Stimulated activated CD4-positive, alpha-beta T cell treated with anti-CD3 and anti-CD28 coated beads, Interleukin-4, amount 100 ng/mL, for 24 hours (primary cell): ENCODE results near the gene ACSBG1.

Experiments used
- DNase-seq: peaks from one replicate; pipeline ENCODE4 v3.0.0-alpha.2; 2020

ACSBG1 gene

DNA sequence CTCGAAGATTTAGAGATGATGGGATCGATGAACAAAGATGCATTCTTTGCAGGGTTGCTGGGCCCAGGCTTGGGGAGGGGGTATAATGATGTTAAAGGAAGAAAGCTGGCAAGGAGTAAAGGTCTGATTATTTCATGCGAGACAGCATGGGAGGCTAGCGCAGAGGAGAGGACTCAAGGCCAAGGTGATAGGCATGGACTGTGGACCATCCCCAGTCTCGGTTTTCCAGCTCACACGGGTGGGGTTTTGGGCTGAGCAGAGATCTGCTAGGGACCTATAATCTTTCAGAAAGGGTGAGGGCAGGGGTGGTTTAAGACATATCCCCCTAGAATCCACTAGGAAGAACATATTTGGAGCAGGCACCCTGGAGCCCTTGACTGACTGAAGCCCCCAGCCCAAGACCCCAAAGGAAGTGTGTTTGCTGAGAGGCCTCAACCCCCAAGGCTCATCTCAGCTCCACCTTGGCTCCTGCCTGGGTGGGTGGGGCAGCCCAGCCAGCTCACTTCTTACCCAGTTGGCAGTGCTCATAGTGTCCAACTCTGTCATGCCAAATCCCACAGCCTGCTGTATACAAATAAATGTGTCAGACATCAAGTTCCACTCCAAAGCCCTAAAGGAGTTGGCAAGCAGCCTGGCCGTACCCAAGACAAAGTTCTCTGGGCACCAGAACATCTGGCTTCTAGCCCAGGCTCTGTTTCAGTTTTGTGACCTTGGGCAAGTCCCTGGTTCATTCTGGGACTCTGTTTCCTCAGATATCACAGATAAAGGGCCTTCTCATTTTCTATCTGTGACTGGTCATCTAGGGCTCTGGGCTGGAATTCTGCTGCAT, 17.9 kb downstream of the ACSBG1 start:
- no peak for DNase-seq

DNA sequence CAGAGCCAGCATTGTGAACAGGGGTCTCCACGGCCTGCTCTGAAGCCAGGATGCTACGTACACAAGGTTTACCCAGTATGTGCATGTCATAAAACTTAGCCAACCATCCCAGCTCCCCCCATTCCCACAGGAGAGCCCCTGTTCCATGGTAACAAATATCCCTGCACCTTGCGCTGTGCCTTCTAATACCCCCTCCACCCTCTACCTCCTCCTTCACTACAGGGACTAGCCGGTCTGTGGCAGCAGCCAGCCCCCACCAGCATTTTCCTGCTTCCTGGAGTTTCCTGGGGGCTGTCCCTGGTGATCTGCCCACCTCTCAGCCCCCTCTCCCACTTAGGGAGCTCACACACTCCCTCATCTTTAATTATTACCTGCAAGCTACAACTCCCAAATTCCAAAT, 20.4 kb downstream of the ACSBG1 start:
- DNase-seq = no peak

- DNase-seq = no peak
Measured at GRCh38 chr15:78213425-78213750, 21.0 kb downstream of the ACSBG1 start.

GRCh38 chr15:78212546-78213424, 21.6 kb downstream of the ACSBG1 start:
- DNase-seq = no peak

DNA sequence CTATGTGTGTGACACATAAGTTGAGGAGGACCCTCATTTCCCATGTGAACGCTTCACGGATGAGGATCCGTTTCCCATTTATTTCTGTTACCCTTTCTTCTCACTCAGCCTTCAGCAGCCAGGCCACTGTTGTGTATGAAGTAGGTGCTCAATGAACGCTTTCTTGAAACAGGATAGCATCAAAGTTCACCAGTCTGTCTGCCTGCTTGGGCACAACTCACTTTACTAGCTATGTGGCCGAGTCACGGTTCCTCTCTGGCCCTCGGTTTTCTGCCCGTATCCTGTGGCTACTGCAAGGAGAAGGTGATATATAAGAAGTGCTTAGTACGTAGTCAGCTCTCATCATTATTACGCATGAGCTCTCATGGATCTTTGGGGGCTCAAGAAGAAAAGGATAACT, 22.4 kb downstream of the ACSBG1 start:
- DNase-seq = no peak

DNA sequence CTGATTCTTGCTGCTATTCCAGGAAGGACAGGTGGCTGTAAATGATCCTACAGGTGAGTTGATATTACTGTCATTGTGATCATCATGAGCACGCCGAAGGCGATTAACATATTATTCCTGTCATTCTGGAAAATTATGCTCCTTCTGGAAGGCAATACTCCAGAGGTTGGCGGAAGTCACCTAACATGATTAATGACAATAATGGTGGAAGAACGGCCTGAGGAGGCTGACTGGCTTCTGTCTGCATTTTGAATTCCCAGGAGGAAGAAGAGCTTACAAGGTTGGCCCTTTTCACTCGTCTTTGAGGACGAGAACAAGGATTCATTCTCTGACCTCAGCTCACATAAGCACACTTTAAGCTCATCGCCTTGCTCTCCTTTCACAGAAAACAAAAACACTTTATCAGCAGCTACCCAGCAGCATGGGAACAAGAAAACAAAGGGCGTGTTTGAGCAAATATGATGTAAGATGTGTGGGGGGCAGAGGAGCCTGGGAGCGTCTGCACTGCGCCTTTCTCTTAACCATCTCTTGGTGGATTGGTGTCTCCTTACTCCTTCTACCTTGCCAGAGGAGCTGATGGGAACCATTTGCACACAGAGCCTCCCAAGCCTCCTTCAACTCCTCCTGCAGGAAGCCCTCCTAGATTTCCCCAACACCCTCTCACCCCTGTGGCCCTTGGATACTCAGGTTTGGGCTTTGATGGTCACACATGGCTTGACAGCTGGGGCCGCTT, 23.0 kb downstream of the ACSBG1 start:
- no peak for DNase-seq

GRCh38 chr15:78210349-78210717, 24.0 kb downstream of the ACSBG1 start:
- DNase-seq = no peak

- DNase-seq = no peak
Measured at GRCh38 chr15:78209646-78210348, 24.6 kb downstream of the ACSBG1 start.

DNA sequence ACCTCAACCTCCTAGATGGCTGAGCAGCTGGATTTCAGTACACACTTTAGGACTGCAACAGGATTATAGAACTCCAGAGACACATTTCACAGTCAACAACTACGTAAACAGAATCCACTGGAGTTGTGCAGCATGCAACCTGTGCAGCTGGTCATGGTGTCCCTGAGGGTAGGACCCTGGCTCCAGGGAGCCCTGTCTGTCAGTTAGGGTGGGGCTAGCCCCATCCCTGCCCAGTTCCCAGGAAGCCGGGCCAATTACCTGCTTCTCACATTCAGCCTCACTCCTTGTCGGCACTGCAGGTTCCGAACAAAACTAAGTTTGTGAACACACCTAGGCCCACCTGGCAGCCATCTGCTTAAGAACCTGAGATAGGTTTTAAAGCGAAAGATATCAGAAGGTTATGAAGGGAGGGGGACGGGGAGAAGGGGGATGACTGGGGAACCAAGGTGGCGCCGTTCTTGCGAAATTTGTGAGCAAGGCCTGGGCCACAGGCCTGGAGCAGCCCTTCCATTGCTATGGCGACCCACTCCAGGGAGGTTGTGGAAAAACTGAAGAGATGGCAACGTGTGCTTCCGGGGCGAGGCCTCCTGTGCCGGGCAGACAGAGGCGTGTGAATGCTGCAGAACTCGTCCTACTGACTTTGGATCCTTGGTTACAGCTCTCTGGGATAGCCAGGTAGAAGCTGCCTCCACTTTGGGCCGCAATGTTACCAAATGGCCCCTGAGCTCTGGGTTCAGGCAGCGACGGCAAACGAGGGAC, 25.3 kb downstream of the ACSBG1 start:
- DNase-seq = no peak

GRCh38 chr15:78208341-78208844, 26.0 kb downstream of the ACSBG1 start:
- DNase-seq = no peak

DNA sequence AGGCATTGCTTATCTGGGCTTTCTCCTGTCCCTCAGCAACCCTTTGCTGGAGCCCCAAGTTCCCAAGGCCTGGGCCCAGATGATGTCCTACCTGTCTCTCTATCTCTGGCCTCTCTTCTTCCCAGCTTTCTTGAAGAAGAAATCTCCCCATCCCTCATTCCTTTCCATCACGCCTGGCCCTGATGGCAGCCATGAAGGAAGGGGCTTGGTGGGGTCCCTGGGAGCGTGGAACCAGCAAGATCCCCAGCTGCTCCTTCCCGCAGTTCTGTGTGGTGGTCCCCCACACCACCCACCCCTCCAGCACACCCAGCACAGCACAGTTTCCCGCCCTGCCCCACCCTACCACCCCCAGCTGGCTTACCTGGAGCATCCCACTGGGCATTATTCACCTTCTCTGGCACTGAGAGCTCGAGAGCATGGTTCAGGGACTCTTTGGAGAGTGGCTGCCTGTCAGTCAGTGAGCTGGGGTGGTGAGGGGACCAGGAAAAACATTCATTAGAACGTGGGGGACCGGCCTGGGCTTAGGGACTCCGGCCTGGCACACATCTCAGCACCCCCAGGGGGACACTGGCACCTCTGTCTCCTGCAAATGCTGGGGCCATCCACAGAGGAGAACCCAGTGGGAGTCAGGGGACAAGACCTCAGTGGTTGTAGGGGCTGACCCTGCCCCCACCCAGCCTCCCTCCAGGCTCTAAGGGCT, 26.6 kb downstream of the ACSBG1 start:
- no peak for DNase-seq

GRCh38 chr15:78207110-78207458, 27.3 kb downstream of the ACSBG1 start:
- no peak for DNase-seq

DNA sequence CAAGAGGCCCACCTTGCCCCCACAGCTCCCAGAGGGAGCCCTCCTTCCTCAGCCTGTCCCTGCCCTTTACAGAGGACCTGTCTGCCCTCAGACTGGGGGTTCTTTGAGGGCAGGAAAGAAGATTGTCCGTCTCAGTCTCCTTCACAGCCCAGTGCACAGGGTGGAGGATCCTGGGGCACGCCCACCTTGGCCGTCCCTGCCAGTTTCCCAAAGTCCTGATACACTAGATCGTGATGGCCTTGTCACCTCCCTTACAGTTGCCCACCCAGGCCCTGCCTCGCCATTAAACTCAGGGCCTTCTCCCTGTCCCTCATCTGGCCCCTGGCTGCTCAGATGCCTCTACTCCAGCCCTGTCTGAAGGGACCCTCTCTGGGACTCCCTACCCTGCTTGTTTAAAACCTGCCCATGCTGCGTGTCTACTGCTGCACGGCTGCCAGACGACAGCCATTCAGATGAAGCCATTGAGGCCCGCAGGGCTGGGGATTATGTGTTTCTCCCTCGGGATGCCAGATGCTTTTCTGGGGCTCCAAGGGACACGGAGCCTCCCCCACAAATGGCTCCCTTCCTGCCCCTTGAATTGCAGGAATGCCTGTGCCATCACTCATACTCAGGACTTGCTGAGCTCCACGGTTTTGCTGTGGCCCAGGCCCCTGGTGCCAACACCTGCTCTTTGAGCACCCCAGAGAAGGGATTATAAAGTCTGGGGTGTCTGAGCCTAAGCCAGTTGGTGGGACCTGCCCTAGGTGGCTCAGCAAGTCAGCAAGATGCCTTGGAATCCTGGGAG, 27.8 kb downstream of the ACSBG1 start:
- DNase-seq = no peak

DNA sequence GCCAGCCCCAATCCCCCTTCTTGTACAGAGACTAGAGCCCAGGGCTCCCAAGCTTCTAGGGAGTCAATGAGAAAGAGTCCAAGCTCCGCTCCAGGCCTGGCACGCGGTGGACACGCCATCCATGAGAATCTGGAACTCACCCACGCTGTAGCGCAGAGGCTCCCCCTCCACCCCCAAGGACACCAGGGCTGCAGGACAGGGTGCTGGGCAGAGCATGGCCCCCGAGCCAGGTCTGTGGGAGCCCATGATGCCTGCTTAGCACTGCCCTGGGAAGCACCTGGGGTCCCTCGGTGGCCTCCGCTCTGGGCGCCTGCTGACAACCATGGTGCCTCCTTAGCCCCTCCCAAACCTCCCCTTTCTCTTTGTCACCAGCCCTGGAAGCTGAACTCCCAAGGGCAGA, 28.5 kb downstream of the ACSBG1 start:
- DNase-seq = no peak

- no peak for DNase-seq
Measured at GRCh38 chr15:78205337-78205736, 29.0 kb downstream of the ACSBG1 start.

- DNase-seq = no peak
Measured at GRCh38 chr15:78204351-78205309, 29.7 kb downstream of the ACSBG1 start.

DNA sequence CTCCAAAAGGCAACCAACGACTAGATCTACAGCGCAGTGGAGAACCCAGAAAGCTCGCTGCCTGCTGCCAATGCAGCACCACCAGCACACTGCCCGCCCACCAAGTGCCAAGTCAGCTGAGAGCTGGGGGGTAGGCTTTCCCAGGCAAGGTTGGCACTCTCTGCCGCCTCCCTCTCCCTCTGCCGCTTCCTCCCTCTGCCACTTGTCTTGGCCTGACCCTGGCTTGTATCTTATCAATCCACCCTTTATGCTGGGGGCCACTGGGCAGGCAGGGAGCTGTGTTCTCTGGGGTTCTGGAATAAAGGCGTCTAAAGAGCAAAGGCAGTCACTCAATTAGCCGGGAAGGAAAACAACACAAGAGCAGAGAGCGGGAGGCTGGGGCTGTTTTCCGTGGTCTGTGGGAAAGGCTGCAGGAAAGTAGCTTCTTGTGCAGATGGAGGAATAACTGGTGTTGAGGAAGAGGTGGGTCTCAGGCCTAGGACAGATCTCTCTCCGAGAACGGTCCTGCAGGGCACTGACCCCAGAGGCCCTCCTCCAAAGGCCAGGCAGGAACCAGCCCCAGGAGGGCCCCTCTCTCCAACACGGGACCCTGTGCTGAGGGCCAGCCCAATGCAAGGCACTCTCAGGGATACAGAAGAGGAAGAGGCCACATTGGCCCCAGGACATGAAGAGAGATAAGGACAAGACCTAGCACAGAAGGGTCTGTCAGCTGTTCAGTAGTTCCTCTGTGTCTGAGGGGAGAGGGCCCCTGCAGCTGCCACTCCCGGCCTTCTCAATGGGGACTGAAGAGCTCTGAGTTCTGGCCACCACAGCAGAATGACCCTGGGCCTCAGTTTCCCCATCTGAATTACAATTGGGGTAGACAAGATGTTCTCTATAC, 30.8 kb downstream of the ACSBG1 start:
- no peak for DNase-seq
